NCI-H748 (cell line): ENCODE data around the gene MYO1A.
"Not testable (repeated sequence)": the region's sequence is repeated elsewhere in the genome, so short reads cannot be mapped to it uniquely, and the experiment has no call there.

Experiments used
- DNase-seq: peaks from one replicate; lab custom pipeline; 2025; ENCODE audit not compliant: unreplicated experiment; lab: John Stamatoyannopoulos, UW

The MYO1A gene

GRCh38 chr12:57048423-57049118 lies 1.4 kb downstream of the MYO1A start:
- no peak for DNase-seq

- no peak for DNase-seq
Observed at GRCh38 chr12:57047981-57048380, 1.9 kb downstream of the MYO1A start.

- DNase-seq: no peak
Observed at GRCh38 chr12:57046947-57047890, 2.7 kb downstream of the MYO1A start.

GRCh38 chr12:57046086-57046791 lies 3.7 kb downstream of the MYO1A start:
- no peak for DNase-seq

- no peak for DNase-seq
Observed at GRCh38 chr12:57044889-57045288, 5.0 kb downstream of the MYO1A start.

GRCh38 chr12:57044468-57044867 lies 5.5 kb downstream of the MYO1A start:
- no peak for DNase-seq

GRCh38 chr12:57042695-57043094 lies 7.2 kb downstream of the MYO1A start:
- no peak for DNase-seq

GRCh38 chr12:57040750-57041149 lies 9.2 kb downstream of the MYO1A start:
- no peak for DNase-seq

GRCh38 chr12:57040211-57040610 lies 9.7 kb downstream of the MYO1A start:
- DNase-seq: no peak

GRCh38 chr12:57039016-57039798 lies 10.7 kb downstream of the MYO1A start:
- no peak for DNase-seq

- no peak for DNase-seq
Observed at GRCh38 chr12:57037264-57037663, 12.7 kb downstream of the MYO1A start.

GRCh38 chr12:57033431-57033830 lies 16.5 kb downstream of the MYO1A start:
- no peak for DNase-seq

GRCh38 chr12:57031789-57032188 lies 18.1 kb downstream of the MYO1A start:
- no peak for DNase-seq

- peak; percentile 77 for DNase-seq
Observed at GRCh38 chr12:57031138-57031725, 18.7 kb downstream of the MYO1A start.

- no peak for DNase-seq
Observed at GRCh38 chr12:57029457-57029856, 20.5 kb downstream of the MYO1A start.

- no peak for DNase-seq
Observed at GRCh38 chr12:57027805-57028153, 22.1 kb downstream of the MYO1A start.

GRCh38 chr12:57027011-57027804 lies 22.7 kb downstream of the MYO1A start:
- no peak for DNase-seq

GRCh38 chr12:57025196-57025595 lies 24.7 kb downstream of the MYO1A start:
- DNase-seq: no peak

GRCh38 chr12:57022324-57022723 lies 27.6 kb downstream of the MYO1A start:
- not testable (repeated sequence) for DNase-seq
